SU-DHL-6 (cell line): Measurements from ENCODE around the gene IGF2BP3.

Source experiments
- H2AFZ ChIP-seq: fragments of 200-600 bp; sonication (generic); 2 replicates; pipeline ENCODE4 v1.6.1; 2014; ENCODE audit warnings: low read depth, mild to moderate bottlenecking, moderate library complexity, mixed read lengths, antibody characterized with exemption, low read length; ENCODE audit not compliant: severe bottlenecking
- H3F3A ChIP-seq: fragments of 200-600 bp; shearing (Covaris generic); 2 replicates; pipeline ENCODE4 v1.6.0; 2016; ENCODE audit warnings: antibody characterized with exemption, mild to moderate bottlenecking; ENCODE audit not compliant: insufficient read depth
- H3K27ac ChIP-seq: fragments of 200-600 bp; sonication (generic); 2 replicates; pipeline ENCODE4 v1.5.1; 2016; ENCODE audit warnings: low read depth, mild to moderate bottlenecking, low read length, moderate library complexity, mixed read lengths
- H3K27me3 ChIP-seq: fragments of 200-600 bp; sonication (generic), shearing (Covaris generic); 2 replicates; pipeline ENCODE4 v1.6.0; 2014; ENCODE audit warnings: mild to moderate bottlenecking, low read length
- H3K36me3 ChIP-seq: fragments of 200-600 bp; sonication (generic); 2 replicates; pipeline ENCODE4 v1.6.1; 2014; ENCODE audit warnings: mild to moderate bottlenecking, low read length, mixed read lengths
- H3K4me2 ChIP-seq: fragments of 300-600, 200-600 bp; shearing (Covaris generic), sonication (generic); 2 replicates; pipeline ENCODE4 v1.6.0; 2014; ENCODE audit warnings: low read length, low read depth, mild to moderate bottlenecking; ENCODE audit not compliant: poor library complexity, severe bottlenecking
- H3K4me3 ChIP-seq: fragments of 200-600 bp; sonication (generic); 2 replicates; pipeline ENCODE4 v1.5.1; 2014; ENCODE audit warnings: antibody characterized with exemption, low read length, mild to moderate bottlenecking, mixed read lengths; ENCODE audit not compliant: insufficient read depth, poor library complexity, severe bottlenecking
- H3K79me2 ChIP-seq: fragments of 200-600 bp; sonication (generic); 2 replicates; pipeline ENCODE4 v1.6.1; 2014; ENCODE audit warnings: mild to moderate bottlenecking, low read length, moderate library complexity; ENCODE audit not compliant: insufficient read depth
- H3K9ac ChIP-seq: fragments of 200-600 bp; sonication (generic); 2 replicates; pipeline ENCODE4 v1.7.0; 2014; ENCODE audit warnings: mild to moderate bottlenecking, low read length
- H3K9me2 ChIP-seq: fragments of 200-600 bp; sonication (generic); replicated peaks from 2 replicates; pipeline ENCODE4 v1.6.1; 2014; ENCODE audit warnings: low read length; ENCODE audit not compliant: insufficient read depth
- H3K9me3 ChIP-seq: fragments of 200-600 bp; sonication (generic); 2 replicates; pipeline ENCODE4 v1.6.1; 2014; ENCODE audit warnings: low read length, mixed read lengths; ENCODE audit not compliant: insufficient read depth
- H4K20me1 ChIP-seq: fragments of 200-600 bp; sonication (generic); 2 replicates; pipeline ENCODE4 v1.6.1; 2014; ENCODE audit warnings: low read depth, mild to moderate bottlenecking, antibody characterized with exemption, low read length, moderate library complexity, mixed read lengths
- EZH2phosphoT487 ChIP-seq: fragments of 200-600 bp; sonication (generic), shearing (Covaris generic); conservative IDR thresholded peaks from 2 replicates; pipeline ENCODE4 v1.6.1; 2018; ENCODE audit warnings: mild to moderate bottlenecking, antibody characterized with exemption, low read length, moderate library complexity, mixed read lengths
- TF ChIP-seq, protein P1 (sequence below): fragments of 200-600 bp; sonication (generic); IDR thresholded peaks from one replicate; pipeline ENCODE4 v1.5.1; 2017; ENCODE audit warnings: antibody characterized with exemption, mild to moderate bottlenecking, low read length, moderate library complexity; ENCODE audit not compliant: insufficient read depth, poor library complexity, severe bottlenecking

IGF2BP3 gene

GRCh38 chr7:23337374-23337773 is 132.9 kb downstream of the IGF2BP3 start:
- Histone ChIP-seq H3F3A (peaks cover 22% of the 10 kb centered on the region), H3K9me2 (no peaks in the 10 kb centered on the region), H3K36me3 (peaks cover 79% of the 10 kb centered on the region), H4K20me1 (no peaks in the 10 kb centered on the region), H3K27me3 (no peaks in the 10 kb centered on the region), H3K4me2 (no peak overlapping the region), H2AFZ (no peak overlapping the region), H3K9ac (no peak overlapping the region), H3K4me3 (no peak overlapping the region), H3K27ac (no peak overlapping the region), H3K9me3 (no peaks in the 10 kb centered on the region), H3K79me2 (no peaks in the 10 kb centered on the region)
- TF ChIP-seq EZH2phosphoT487: no peak

DNA sequence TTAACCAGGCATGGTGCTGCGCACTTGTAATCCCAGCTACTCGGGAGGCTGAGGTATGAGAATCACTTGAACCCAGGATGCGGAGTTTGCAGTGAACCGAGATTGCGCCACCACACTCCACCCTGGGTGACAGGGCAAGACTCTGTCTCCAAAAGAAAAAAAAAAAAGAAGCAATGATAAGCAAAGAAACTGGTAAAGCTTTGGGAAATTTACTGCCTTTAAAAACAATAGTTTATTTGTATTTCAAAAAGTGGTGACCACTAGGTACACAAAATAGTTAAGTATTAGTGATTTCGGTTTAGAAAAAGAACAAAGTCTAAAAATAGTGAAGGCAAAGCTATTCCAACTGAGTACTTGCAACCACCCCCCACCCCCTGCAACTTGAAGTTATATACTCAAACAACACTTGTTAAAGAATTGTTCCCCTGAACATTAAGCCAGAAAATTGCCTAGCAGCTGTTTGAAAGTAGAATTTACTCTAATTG is 133.4 kb downstream of the IGF2BP3 start:
- Histone ChIP-seq H3K4me2 (no peak overlapping the region), H3K9ac (no peak overlapping the region), H3K9me2 (no peaks in the 10 kb centered on the region), H3K79me2 (no peaks in the 10 kb centered on the region), H3K27me3 (no peaks in the 10 kb centered on the region), H3F3A (peaks cover 24% of the 10 kb centered on the region), H3K9me3 (no peaks in the 10 kb centered on the region), H3K27ac (no peak overlapping the region), H3K4me3 (no peak overlapping the region), H4K20me1 (no peaks in the 10 kb centered on the region), H3K36me3 (peaks cover 79% of the 10 kb centered on the region), H2AFZ (no peak overlapping the region)
- TF ChIP-seq, protein P1, sequence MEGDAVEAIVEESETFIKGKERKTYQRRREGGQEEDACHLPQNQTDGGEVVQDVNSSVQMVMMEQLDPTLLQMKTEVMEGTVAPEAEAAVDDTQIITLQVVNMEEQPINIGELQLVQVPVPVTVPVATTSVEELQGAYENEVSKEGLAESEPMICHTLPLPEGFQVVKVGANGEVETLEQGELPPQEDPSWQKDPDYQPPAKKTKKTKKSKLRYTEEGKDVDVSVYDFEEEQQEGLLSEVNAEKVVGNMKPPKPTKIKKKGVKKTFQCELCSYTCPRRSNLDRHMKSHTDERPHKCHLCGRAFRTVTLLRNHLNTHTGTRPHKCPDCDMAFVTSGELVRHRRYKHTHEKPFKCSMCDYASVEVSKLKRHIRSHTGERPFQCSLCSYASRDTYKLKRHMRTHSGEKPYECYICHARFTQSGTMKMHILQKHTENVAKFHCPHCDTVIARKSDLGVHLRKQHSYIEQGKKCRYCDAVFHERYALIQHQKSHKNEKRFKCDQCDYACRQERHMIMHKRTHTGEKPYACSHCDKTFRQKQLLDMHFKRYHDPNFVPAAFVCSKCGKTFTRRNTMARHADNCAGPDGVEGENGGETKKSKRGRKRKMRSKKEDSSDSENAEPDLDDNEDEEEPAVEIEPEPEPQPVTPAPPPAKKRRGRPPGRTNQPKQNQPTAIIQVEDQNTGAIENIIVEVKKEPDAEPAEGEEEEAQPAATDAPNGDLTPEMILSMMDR: no peak
- TF ChIP-seq EZH2phosphoT487: no peak

GRCh38 chr7:23336086-23336485 is 134.2 kb downstream of the IGF2BP3 start:
- Histone ChIP-seq H3K79me2 (no peaks in the 10 kb centered on the region), H3K4me2 (no peak overlapping the region), H3K9ac (no peak overlapping the region), H3K27me3 (no peaks in the 10 kb centered on the region), H3K9me3 (no peaks in the 10 kb centered on the region), H3K4me3 (no peak overlapping the region), H3K9me2 (no peaks in the 10 kb centered on the region), H3K36me3 (peaks cover 81% of the 10 kb centered on the region), H3K27ac (no peak overlapping the region), H2AFZ (no peak overlapping the region), H4K20me1 (no peaks in the 10 kb centered on the region), H3F3A (peaks cover 24% of the 10 kb centered on the region)
- TF ChIP-seq, protein P1: no peak
- TF ChIP-seq EZH2phosphoT487: no peak

GRCh38 chr7:23335621-23336020 is 134.7 kb downstream of the IGF2BP3 start:
- no peak overlapping the region for H3K9ac ChIP-seq
- H3F3A ChIP-seq: peaks cover 24% of the 10 kb centered on the region
- no peaks in the 10 kb centered on the region for H3K9me2 ChIP-seq
- H2AFZ ChIP-seq: no peak overlapping the region
- no peak overlapping the region for H3K4me2 ChIP-seq
- H4K20me1 ChIP-seq: no peaks in the 10 kb centered on the region
- no peaks in the 10 kb centered on the region for H3K9me3 ChIP-seq
- H3K27me3 ChIP-seq: no peaks in the 10 kb centered on the region
- no peak for TF ChIP-seq EZH2phosphoT487
- TF ChIP-seq, protein P1: no peak
- peaks cover 83% of the 10 kb centered on the region for H3K36me3 ChIP-seq
- H3K27ac ChIP-seq: no peak overlapping the region
- no peak overlapping the region for H3K4me3 ChIP-seq
- H3K79me2 ChIP-seq: no peaks in the 10 kb centered on the region
